Measurements from ENCODE around the gene DMD.

The DMD gene

GRCh38 chrX:33045245-33045644 is 166.1 kb downstream of the DMD start:
- no peak for DNase-seq (ENCODE audit: low read depth in 4 of 4, low spot score in 1 of 4)

GRCh38 chrX:33041141-33041540 is 170.2 kb downstream of the DMD start:
- no peak for DNase-seq (ENCODE audit: low read depth in 4 of 4, low spot score in 1 of 4)

GRCh38 chrX:33032700-33033099 is 178.6 kb downstream of the DMD start:
- DNase-seq (ENCODE audit: low read depth in 4 of 4, low spot score in 1 of 4), result no peak

GRCh38 chrX:33014949-33015348 is 196.4 kb downstream of the DMD start:
- no peak for DNase-seq (ENCODE audit: low read depth in 4 of 4, low spot score in 1 of 4)

GRCh38 chrX:33014086-33014485 is 197.3 kb downstream of the DMD start:
- no peak for DNase-seq (ENCODE audit: low read depth in 4 of 4, low spot score in 1 of 4)

- DNase-seq (ENCODE audit: low read depth in 4 of 4, low spot score in 1 of 4), result no peak
These were observed 210.2 kb downstream of the DMD start for GRCh38 chrX:33001107-33001506.

- DNase-seq (ENCODE audit: low read depth in 4 of 4, low spot score in 1 of 4), result no peak
These were observed 212.6 kb downstream of the DMD start for GRCh38 chrX:32998776-32999175.

- no peak for DNase-seq (ENCODE audit: low read depth in 4 of 4, low spot score in 1 of 4)
These were observed 215.9 kb downstream of the DMD start for GRCh38 chrX:32995427-32995826.

GRCh38 chrX:32987142-32987541 is 224.2 kb downstream of the DMD start:
- DNase-seq (ENCODE audit: low read depth in 4 of 4, low spot score in 1 of 4), result no peak

GRCh38 chrX:32985544-32985943 is 225.8 kb downstream of the DMD start:
- DNase-seq (ENCODE audit: low read depth in 4 of 4, low spot score in 1 of 4), result no peak

- DNase-seq (ENCODE audit: low read depth in 4 of 4, low spot score in 1 of 4), result no peak
These were observed 244.5 kb downstream of the DMD start for GRCh38 chrX:32966821-32967355.

GRCh38 chrX:32954125-32954524 is 257.2 kb downstream of the DMD start:
- no peak for DNase-seq (ENCODE audit: low read depth in 4 of 4, low spot score in 1 of 4)

- no peak for DNase-seq (ENCODE audit: low read depth in 4 of 4, low spot score in 1 of 4)
These were observed 263.2 kb downstream of the DMD start for GRCh38 chrX:32948130-32948529.

- no peak for DNase-seq (ENCODE audit: low read depth in 4 of 4, low spot score in 1 of 4)
These were observed 274.3 kb downstream of the DMD start for GRCh38 chrX:32937043-32937442.

GRCh38 chrX:32933548-32933947 is 277.8 kb downstream of the DMD start:
- DNase-seq (ENCODE audit: low read depth in 4 of 4, low spot score in 1 of 4), result no peak

- no peak for DNase-seq (ENCODE audit: low read depth in 4 of 4, low spot score in 1 of 4)
These were observed 282.3 kb downstream of the DMD start for GRCh38 chrX:32929040-32929439.

GRCh38 chrX:32896088-32896487 is 315.3 kb downstream of the DMD start:
- no peak for DNase-seq (ENCODE audit: low read depth in 4 of 4, low spot score in 1 of 4)

- DNase-seq (ENCODE audit: low read depth in 4 of 4, low spot score in 1 of 4), result no peak
These were observed 316.7 kb downstream of the DMD start for GRCh38 chrX:32894679-32895078.

- no peak for DNase-seq (ENCODE audit: low read depth in 4 of 4, low spot score in 1 of 4)
These were observed 317.6 kb downstream of the DMD start for GRCh38 chrX:32893751-32894150.

GRCh38 chrX:32877592-32877991 is 333.8 kb downstream of the DMD start:
- DNase-seq (ENCODE audit: low read depth in 4 of 4, low spot score in 1 of 4), result no peak

- DNase-seq (ENCODE audit: low read depth in 4 of 4, low spot score in 1 of 4), result no peak
These were observed 336.5 kb downstream of the DMD start for GRCh38 chrX:32874839-32875238.

GRCh38 chrX:32873786-32874185 is 337.6 kb downstream of the DMD start:
- DNase-seq (ENCODE audit: low read depth in 4 of 4, low spot score in 1 of 4), result no peak

GRCh38 chrX:32871636-32872035 is 339.7 kb downstream of the DMD start:
- DNase-seq (ENCODE audit: low read depth in 4 of 4, low spot score in 1 of 4), result no peak

GRCh38 chrX:32868524-32868895 is 342.8 kb downstream of the DMD start:
- no peak for DNase-seq (ENCODE audit: low read depth in 4 of 4, low spot score in 1 of 4)
